Measurements from ENCODE around the gene COL4A2.

GRCh38 chr13:110280985-110281688, 25.9 kb upstream of the COL4A2 start:
- TF ChIP-seq GATA3 (IDR thresholded peaks at IDR 0.05; ENCODE audit: low read depth, low read length) (no peak), GATA2 (IDR thresholded peaks at IDR 0.05; ENCODE audit: low read depth, low read length) (no peak)

Measured in SH-SY5Y (cell line).